MM.1S (cell line): Measurements from ENCODE around the gene PAX6.

Experiments
- DNase-seq: peaks from one replicate; pipeline ENCODE4 v3.0.0-alpha.2; 2015
- H2AFZ ChIP-seq: fragments of 300-600 bp; sonication (generic); 2 replicates; pipeline ENCODE4 v1.6.0; 2016; ENCODE audit warnings: antibody characterized with exemption, low read length
- H3F3A ChIP-seq: fragments of 300-600 bp; sonication (generic); 2 replicates; pipeline ENCODE4 v1.6.1; 2016; ENCODE audit warnings: mild to moderate bottlenecking, antibody characterized with exemption, low read length, moderate library complexity, mixed read lengths; ENCODE audit not compliant: insufficient read depth
- H3K27ac ChIP-seq: fragments of 300-600 bp; sonication (generic); 2 replicates; pipeline ENCODE4 v1.5.1; 2016; ENCODE audit warnings: mild to moderate bottlenecking, low read length
- H3K27me3 ChIP-seq: fragments of 300-600 bp; sonication (generic); replicated peaks from 2 replicates; pipeline ENCODE4 v1.6.0; 2016; ENCODE audit warnings: low read length; ENCODE audit not compliant: insufficient read depth
- H3K36me3 ChIP-seq: fragments of 300-600 bp; sonication (generic); replicated peaks from 2 replicates; pipeline ENCODE4 v1.6.1; 2016; ENCODE audit warnings: mild to moderate bottlenecking, low read length, mixed read lengths; ENCODE audit not compliant: insufficient read depth
- H3K4me1 ChIP-seq: fragments of 300-600 bp; sonication (generic); 2 replicates; pipeline ENCODE4 v1.6.1; 2016; ENCODE audit warnings: low read length, mixed read lengths
- H3K4me2 ChIP-seq: fragments of 300-600 bp; sonication (generic); 2 replicates; pipeline ENCODE4 v1.6.0; 2016; ENCODE audit warnings: low read depth, low read length
- H3K4me3 ChIP-seq: fragments of 300-600 bp; sonication (generic); 2 replicates; pipeline ENCODE4 v1.5.1; 2016; ENCODE audit warnings: low read length, mixed read lengths
- H3K79me2 ChIP-seq: fragments of 300-600 bp; sonication (generic); 2 replicates; pipeline ENCODE4 v1.6.1; 2016; ENCODE audit warnings: mixed run types, low read length, mixed read lengths
- H3K9ac ChIP-seq: fragments of 300-600 bp; sonication (generic); 2 replicates; pipeline ENCODE4 v1.6.1; 2016; ENCODE audit warnings: low read length, mixed read lengths
- H3K9me2 ChIP-seq: fragments of 300-600 bp; sonication (generic); replicated peaks from 2 replicates; pipeline ENCODE4 v1.6.1; 2016; ENCODE audit warnings: mild to moderate bottlenecking, low read length, mixed read lengths; ENCODE audit not compliant: insufficient read depth
- H3K9me3 ChIP-seq: fragments of 300-600 bp; sonication (generic); replicated peaks from 2 replicates; pipeline ENCODE4 v1.6.1; 2016; ENCODE audit warnings: mild to moderate bottlenecking, low read length, mixed read lengths; ENCODE audit not compliant: insufficient read depth
- H4K20me1 ChIP-seq: fragments of 300-600 bp; sonication (generic); 2 replicates; pipeline ENCODE4 v1.6.1; 2016; ENCODE audit warnings: mild to moderate bottlenecking, low read length, moderate library complexity, mixed read lengths; ENCODE audit not compliant: insufficient read depth
- EZH2 ChIP-seq: fragments of 300-600 bp; sonication (generic); optimal IDR thresholded peaks from 2 replicates; pipeline ENCODE3; 2017; ENCODE audit warnings: low read depth, mild to moderate bottlenecking, antibody characterized with exemption, low read length, mixed read lengths
- EZH2phosphoT487 ChIP-seq: fragments of 300-600 bp; sonication (generic); IDR thresholded peaks from 2 replicates; pipeline ENCODE4 v1.6.1; 2018; ENCODE audit warnings: antibody characterized with exemption, low read length
- TF ChIP-seq, protein P1 (sequence below): fragments of 300-600 bp; sonication (generic); IDR thresholded peaks from 2 replicates; pipeline ENCODE4 v1.5.1; 2016; ENCODE audit warnings: antibody characterized with exemption, low read length, mixed read lengths

The PAX6 gene

GRCh38 chr11:31805629-31806185 lies 5.4 kb downstream of the PAX6 start:
- Histone ChIP-seq H3K9me2 (no peaks in the 10 kb centered on the region), H3K27ac (no peak overlapping the region), H4K20me1 (no peaks in the 10 kb centered on the region), H3K4me1 (no peaks in the 10 kb centered on the region), H3K36me3 (no peaks in the 10 kb centered on the region), H3K27me3 (peaks cover 57% of the 10 kb centered on the region), H2AFZ (no peak overlapping the region), H3F3A (no peaks in the 10 kb centered on the region), H3K9ac (no peak overlapping the region), H3K79me2 (no peaks in the 10 kb centered on the region), H3K4me3 (no peak overlapping the region), H3K9me3 (no peaks in the 10 kb centered on the region), H3K4me2 (no peak overlapping the region)
- DNase-seq = no peak
- TF ChIP-seq EZH2 = no peak
- TF ChIP-seq EZH2phosphoT487 = no peak
- TF ChIP-seq, protein P1, sequence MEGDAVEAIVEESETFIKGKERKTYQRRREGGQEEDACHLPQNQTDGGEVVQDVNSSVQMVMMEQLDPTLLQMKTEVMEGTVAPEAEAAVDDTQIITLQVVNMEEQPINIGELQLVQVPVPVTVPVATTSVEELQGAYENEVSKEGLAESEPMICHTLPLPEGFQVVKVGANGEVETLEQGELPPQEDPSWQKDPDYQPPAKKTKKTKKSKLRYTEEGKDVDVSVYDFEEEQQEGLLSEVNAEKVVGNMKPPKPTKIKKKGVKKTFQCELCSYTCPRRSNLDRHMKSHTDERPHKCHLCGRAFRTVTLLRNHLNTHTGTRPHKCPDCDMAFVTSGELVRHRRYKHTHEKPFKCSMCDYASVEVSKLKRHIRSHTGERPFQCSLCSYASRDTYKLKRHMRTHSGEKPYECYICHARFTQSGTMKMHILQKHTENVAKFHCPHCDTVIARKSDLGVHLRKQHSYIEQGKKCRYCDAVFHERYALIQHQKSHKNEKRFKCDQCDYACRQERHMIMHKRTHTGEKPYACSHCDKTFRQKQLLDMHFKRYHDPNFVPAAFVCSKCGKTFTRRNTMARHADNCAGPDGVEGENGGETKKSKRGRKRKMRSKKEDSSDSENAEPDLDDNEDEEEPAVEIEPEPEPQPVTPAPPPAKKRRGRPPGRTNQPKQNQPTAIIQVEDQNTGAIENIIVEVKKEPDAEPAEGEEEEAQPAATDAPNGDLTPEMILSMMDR = no peak

- Histone ChIP-seq H2AFZ (no peak overlapping the region), H3K4me2 (no peak overlapping the region), H3F3A (no peaks in the 10 kb centered on the region), H3K4me3 (no peak overlapping the region), H3K27me3 (peaks cover 52% of the 10 kb centered on the region), H3K27ac (no peak overlapping the region), H3K36me3 (no peaks in the 10 kb centered on the region), H4K20me1 (no peaks in the 10 kb centered on the region), H3K9me2 (no peaks in the 10 kb centered on the region), H3K9ac (no peak overlapping the region), H3K4me1 (no peaks in the 10 kb centered on the region), H3K9me3 (no peaks in the 10 kb centered on the region), H3K79me2 (no peaks in the 10 kb centered on the region)
- TF ChIP-seq EZH2phosphoT487 (no peak), EZH2 (no peak)
- TF ChIP-seq, protein P1 = no peak
- DNase-seq = no peak
These were observed 6.0 kb downstream of the PAX6 start for GRCh38 chr11:31805037-31805628.

DNA sequence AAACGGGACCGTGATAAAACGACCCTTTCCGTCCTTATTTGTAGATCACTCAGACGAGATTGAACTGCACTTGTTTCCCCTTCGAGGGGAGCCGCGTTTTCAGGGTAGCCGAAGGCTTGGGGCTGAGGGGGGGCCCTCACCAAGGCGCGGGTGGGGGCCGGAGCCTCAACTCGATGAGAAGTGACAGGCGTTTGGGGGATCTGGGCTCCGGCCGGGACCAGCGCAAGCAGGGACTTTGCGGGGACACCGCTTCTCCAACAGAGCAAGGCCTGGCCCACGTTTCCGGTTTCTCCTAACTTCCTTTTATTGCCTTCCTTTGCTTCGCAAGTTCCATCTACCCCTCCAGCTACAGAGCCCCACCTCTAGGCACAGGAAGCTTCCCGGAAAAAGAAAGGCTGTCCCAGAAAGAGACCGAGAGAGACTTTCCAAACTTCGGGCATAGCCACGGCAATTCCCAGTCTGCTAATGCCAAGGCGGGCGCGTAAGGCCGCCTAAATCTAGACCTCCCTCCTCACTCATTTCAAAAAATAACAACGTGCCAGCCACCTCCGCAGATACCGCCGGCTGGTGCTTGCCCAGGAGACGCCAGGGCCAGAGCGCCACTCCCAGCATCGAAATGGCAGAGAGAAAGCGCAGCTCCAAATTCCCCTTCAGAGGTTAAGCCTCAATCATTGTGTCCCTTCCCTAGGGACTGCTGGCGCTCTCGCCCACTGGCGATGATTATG lies 6.6 kb downstream of the PAX6 start:
- Histone ChIP-seq H3K27ac (no peak overlapping the region), H3K36me3 (no peaks in the 10 kb centered on the region), H3K27me3 (peaks cover 45% of the 10 kb centered on the region), H3K9me2 (no peaks in the 10 kb centered on the region), H3K9ac (no peak overlapping the region), H3K79me2 (no peaks in the 10 kb centered on the region), H2AFZ (no peak overlapping the region), H3K4me2 (no peak overlapping the region), H3K4me3 (no peak overlapping the region), H4K20me1 (no peaks in the 10 kb centered on the region), H3K4me1 (no peaks in the 10 kb centered on the region), H3K9me3 (no peaks in the 10 kb centered on the region), H3F3A (no peaks in the 10 kb centered on the region)
- DNase-seq = no peak
- no peak for TF ChIP-seq EZH2
- TF ChIP-seq EZH2phosphoT487 = no peak
- TF ChIP-seq, protein P1 = no peak
